Right lobe of liver (tissue), 4 donors: ENCODE measurements around the gene MEIS2.

Source experiments
- POLR2A ChIP-seq: fragments of 450-650 bp; IDR thresholded peaks from one replicate; pipeline ENCODE4 v1.6.1; 2017; ENCODE audit warnings: antibody characterized with exemption, mild to moderate bottlenecking
- TF ChIP-seq, protein P1 (sequence below), 4 donors: fragments of 200-600 bp in 3 of 4; fragments of 450-650 bp in 1 of 4; IDR thresholded peaks; one replicate each; pipeline versions ENCODE4 v1.5.1 to v1.8.0; 2016 to 2022; ENCODE audit warnings: antibody characterized with exemption in 4 of 4, mild to moderate bottlenecking in 2 of 4
- donor health status: DM: no; HTN: no; CAD: no.
- donor health status: DM: no; HTN: no; CAD: no.
- donor health status: DM: no; HTN: yes; CAD: no.

DNA sequence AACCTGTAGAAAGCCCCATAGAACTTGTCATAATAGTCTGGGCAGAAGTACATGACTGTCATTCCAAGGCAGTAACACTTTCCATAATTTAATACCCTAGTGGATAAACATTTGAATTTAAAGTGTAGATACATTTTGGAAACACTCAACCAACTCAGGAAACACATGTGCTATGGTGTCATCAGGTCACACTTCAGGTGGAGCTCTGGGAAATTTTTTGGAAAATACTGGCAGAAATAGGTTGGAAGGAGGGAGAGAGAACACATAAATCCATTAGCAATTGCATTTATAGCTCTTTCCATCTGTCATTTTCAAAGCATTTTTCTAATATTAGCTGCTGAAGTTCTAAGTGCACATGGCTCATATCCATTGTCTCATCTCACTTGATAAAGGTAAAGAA is 135.7 kb downstream of the MEIS2 start:
- TF ChIP-seq POLR2A, result no peak
- TF ChIP-seq, protein P1, sequence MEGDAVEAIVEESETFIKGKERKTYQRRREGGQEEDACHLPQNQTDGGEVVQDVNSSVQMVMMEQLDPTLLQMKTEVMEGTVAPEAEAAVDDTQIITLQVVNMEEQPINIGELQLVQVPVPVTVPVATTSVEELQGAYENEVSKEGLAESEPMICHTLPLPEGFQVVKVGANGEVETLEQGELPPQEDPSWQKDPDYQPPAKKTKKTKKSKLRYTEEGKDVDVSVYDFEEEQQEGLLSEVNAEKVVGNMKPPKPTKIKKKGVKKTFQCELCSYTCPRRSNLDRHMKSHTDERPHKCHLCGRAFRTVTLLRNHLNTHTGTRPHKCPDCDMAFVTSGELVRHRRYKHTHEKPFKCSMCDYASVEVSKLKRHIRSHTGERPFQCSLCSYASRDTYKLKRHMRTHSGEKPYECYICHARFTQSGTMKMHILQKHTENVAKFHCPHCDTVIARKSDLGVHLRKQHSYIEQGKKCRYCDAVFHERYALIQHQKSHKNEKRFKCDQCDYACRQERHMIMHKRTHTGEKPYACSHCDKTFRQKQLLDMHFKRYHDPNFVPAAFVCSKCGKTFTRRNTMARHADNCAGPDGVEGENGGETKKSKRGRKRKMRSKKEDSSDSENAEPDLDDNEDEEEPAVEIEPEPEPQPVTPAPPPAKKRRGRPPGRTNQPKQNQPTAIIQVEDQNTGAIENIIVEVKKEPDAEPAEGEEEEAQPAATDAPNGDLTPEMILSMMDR (IDR thresholded peaks at IDR 0.05), result no peak
